ENCODE results near the gene C8G.

DNA sequence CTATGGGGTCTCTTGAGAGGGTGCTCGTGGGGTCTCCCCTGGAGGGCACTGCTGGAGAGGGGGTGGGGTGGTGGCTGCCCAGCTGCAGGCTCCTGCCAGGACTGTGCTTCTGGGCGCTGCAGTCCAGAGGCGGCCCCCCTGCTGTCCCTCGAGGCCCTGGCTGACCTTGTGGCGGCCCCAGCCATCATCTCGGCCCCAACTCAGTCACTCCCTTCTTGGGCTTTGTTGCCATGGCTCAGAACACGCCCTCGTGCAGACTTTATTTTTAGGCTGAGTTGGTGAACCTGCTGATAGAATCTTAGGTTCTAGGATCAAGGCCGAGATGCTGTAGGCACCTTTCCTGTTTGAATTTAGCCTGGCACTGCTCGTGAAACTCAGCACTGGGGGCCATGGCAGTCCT, 23.3 kb upstream of the C8G start:
- TF ChIP-seq BHLHE40 (IDR thresholded peaks at IDR 0.05; ENCODE audit: borderline replicate concordance) (no peak), FOXA1 (IDR thresholded peaks at IDR 0.05) (no peak), SP1 (IDR thresholded peaks at IDR 0.05) (no peak), L3MBTL2 (conservative IDR thresholded peaks at IDR 0.05) (no peak), PKNOX1 (IDR thresholded peaks at IDR 0.05) (no peak), FOXM1 (IDR thresholded peaks at IDR 0.05; ENCODE audit: borderline replicate concordance) (no peak), HDGF (IDR thresholded peaks at IDR 0.05; ENCODE audit: borderline replicate concordance) (no peak), FOXK2 (IDR thresholded peaks at IDR 0.05) (no peak)

All from HEK293T (cell line).